Forelimb muscle (tissue), 1 donor: ENCODE data around the gene UTF1. TPM values are rescaled to one million over a fixed set of nuclear protein-coding genes. Genes with fewer than 3 reads are reported as not detected.
"Not testable (repeated sequence)": the region's sequence is repeated elsewhere in the genome, so short reads cannot be mapped to it uniquely, and the experiment has no call there.

Source experiments
- DNase-seq: peaks from one replicate; pipeline ENCODE4 v3.0.0-alpha.2; 2013; ENCODE audit warnings: low read depth
- polyA plus RNA-seq: library from polyadenylated mRNA; unstranded; fragments of 120-200 nt; gene quantifications from one replicate; pipeline ENCODE4 v1.2.1, GENCODE V29; 2013; ENCODE audit not compliant: insufficient read length

UTF1 gene
- polyA plus RNA-seq, 1 donor = not detected

DNA sequence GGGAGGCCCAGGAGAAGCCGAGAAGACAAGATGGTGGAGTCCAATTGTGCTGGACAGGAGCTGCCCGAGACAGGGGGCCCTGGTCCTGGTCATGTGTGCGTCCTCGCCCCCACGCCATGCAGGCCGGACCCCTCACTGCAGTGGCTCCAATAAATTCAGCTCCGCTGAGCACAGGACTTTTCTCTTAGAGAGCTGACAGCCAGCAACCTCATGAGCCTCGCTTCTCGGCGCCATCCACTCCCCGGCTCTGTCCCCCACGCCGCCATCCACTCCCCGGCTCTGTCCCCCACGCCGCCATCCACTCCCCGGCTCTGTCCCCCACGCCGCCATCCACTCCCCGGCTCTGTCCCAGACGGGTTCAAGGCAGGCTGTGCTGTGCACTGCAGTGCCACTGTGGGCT lies 2.8 kb upstream of the UTF1 start:
- DNase-seq = no peak

DNA sequence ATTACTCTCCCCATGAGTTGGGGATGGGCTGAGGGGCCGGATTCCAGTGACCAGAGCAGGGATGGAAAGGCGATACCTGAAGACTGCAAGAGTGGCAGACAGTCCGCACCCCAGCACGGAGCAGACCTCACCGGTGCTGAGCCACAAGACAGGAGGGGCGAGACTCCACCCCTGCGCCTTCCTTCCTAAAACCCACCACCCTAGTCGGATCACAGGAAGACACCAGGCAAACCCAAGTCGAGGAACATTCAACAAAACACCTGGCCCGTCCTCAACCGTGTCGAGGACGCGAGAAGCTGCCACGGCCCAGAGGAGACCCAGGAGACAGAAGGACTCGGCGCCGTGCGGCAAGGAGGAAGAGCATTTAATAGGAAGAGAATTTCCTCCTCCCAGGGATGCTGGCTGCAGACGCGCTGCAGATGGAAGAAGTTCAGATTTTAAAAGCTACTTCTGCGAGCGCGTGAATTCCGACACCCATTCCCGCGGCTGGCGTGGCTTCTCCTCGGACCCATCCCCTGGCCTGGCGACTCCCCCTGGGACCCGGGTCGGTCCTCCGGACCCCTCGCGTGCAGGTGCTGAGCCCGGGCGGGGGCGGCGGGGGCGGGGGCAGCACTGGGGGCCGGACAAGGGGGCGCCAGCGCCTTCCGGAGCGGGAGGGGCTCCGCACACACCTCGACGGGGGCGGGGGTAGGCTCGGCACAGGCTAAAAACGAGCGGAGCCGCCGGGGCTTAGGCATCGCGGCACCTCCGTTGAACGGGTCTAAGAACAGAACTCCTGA lies 563 bp upstream of the UTF1 start:
- DNase-seq = no peak

DNA sequence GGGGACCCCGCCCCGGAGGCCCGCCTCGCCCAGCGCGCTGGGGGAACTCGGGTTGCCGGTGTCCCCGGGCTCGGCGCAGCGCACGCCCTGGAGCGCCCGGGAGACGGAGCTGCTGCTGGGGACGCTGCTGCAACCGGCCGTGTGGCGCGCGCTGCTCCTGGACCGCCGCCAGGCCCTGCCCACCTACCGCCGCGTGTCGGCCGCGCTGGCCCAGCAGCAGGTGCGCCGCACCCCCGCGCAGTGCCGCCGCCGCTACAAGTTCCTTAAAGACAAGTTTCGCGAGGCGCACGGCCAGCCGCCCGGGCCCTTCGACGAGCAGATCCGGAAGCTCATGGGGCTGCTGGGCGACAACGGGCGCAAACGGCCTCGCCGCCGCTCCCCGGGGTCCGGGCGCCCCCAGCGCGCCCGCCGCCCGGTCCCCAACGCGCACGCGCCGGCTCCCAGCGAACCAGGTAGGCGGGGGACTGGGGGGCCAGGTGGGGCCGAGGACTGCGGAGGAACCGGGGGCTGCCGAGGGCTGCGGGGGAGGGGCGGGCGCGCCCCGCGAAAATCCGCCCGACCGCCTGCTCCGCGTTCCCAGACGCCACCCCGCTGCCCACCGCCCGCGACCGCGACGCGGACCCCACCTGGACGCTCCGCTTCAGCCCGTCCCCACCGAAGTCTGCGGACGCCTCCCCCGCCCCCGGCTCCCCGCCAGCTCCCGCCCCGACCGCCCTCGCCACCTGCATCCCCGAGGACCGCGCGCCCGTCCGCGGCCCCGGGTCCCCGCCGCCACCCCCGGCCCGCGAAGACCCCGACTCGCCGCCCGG lies 574 bp downstream of the UTF1 start:
- DNase-seq = no peak

DNA sequence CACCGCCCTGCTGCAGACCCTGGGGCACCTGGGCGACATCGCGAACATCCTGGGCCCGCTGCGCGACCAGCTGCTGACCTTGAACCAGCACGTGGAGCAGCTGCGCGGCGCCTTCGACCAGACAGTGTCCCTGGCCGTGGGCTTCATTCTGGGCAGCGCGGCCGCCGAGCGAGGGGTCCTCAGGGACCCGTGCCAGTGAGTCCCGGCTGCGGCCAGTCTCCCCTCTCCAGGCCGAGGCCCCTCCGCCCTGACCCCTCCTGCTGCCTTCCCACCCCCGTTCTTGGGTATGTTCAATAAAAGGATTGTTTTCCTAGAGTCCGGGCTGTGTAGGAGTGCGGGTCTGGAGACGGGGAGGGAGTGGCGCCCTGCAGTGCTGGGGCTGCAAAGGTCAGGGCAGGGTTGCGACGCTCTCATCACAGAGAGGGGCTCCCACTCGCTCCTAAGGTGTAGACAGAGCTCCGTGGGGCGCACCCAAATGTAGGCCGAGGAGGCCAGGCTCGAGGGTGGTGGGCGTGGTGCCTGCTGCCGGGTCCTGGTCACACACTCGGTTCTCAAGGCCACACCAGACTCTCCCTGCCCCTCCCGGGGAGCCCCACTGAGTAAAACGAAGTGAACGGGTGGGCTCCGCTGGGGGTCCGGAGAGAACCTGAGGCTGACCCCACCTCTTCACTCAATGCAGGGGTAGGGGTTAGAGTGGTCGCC lies 1.4 kb downstream of the UTF1 start:
- DNase-seq = no peak

DNA sequence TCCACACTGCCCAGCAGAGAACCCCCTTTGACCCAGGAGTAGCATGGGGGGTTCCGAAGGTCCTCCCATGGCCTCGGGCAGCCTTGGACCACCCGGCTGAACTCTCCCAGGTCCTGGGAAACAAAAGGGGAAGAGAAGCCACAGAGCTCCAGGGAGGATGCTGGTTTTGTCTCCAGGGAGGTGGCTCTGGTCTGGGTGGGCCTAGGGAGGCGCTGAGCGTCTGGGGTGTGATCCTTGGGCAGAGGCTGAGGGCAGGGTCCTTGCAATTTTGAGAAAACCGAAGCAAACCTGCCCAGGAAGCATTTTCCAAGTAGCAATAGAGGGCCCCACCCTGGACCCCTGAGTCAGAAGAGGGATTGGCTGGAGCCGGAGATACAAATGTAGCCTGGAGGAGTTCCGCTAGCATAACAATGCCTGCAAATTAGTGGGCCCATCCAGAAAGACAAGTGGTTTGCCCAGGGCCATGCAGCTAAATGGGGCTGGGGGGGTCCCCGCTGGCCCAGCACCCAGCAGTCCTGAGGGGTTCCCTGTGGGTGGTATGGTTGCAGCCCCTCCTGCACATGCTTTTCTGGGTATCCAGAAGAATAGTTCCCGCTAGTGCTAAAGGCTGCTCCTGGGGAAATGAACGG lies 2.0 kb downstream of the UTF1 start:
- no peak for DNase-seq

DNA sequence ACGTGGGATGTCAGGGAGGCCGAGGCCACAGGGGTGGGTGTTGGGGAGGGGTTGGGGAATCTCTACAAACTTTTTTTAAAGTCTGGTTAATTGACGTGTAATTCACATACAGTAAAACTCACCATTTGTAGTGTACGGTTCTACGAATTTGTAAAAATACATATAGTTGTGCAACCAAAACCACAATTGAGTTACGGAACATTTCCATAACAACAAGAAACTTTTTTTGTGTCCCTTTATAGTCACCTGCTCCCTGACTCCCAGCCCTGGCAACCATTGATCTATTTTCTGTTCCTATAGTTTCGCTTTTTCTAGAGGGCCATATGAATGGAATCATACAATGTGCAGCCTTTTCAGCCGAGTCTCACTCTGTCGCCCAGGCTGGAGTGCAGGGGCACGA lies 4.8 kb downstream of the UTF1 start:
- DNase-seq = not testable (repeated sequence)

DNA sequence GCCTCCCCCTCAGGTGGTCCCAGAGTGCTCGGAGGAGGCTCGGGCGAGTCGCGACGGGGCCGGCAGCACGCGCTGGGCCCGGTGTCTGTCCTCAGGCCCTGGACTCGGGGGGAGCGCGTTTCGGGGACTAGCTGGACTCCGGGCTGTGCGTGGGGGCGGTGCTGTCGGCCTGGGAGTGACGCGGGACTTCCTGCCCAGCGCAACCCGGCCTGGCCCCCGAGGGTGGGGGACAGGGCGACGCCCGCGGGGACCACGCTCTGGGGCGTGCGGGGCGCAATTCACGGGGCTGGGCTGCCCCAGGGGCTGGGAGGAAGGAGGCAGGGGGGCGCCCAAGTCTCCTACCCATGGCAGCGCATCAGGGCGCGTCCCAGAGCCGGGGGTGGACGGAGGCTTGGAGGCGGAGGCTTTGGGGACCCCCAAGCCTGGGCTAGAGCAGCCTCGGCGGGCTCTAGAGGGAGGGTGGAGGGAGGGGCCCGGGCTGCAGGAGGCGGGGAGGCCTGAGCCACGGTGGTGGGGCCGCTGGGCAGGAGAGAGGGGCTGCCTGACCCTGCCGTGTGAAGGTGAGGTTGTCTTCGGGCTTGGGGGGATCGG lies 5.3 kb downstream of the UTF1 start:
- DNase-seq = no peak

DNA sequence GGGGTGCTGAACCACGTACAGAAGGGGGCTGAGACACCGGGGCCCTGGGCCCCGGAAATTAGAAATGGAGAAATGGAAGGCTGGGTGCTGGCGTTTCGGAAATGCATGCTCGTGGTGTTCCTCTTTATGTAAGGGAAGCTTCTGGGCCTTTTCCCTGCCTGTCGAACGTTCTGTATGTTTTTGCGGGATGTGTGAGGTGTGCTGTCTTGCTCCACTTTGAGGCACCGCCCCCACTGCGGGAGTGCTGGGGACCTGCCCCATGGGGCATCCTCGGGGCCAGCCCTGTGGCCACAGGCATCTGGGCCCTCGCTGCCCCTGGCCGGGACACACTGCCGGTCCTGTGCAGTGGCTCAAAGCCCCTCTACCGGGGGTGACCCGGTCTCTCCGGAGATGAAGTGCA lies 5.9 kb downstream of the UTF1 start:
- no peak for DNase-seq

DNA sequence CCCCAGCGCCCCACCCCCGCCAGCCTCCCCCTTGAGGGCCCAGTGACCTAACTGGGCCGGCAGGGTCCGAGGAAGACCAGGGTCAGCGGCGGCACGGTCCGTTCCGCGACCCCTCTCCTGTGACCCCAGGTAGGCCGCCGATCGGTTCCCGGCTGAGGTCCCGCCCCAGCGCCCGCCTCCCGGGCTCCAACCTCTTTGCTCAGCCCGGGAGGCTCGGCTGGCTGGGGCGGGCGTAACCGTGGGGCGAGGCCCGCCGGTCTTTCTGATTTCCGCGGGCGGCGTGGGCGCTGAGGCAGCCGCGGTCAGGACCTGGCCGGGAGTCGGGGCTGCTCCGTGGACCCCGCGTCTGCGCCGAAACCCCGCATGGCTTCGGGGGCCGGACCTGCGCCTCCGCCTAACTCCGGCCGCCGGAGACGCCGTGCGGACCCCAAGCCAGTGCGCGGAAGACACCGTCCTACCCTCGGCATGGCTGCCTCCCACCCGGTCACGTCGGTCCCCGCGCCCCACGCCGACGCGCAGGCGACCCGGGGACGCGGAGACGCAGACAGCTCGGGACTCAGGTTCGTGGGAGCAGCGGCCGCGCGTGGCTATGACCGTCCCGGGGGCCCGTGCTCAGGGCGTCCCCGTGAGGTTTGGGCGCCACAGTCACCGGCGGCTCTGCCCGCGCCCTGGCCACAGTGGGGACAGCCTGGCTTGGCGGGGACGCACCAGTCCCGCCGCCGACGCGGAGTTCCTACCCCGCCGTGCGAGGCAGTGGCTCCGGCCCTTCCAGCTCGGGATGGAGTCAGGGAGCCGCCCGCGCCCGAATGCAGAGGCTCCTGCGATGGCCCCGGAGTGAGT lies 6.6 kb downstream of the UTF1 start:
- no peak for DNase-seq

DNA sequence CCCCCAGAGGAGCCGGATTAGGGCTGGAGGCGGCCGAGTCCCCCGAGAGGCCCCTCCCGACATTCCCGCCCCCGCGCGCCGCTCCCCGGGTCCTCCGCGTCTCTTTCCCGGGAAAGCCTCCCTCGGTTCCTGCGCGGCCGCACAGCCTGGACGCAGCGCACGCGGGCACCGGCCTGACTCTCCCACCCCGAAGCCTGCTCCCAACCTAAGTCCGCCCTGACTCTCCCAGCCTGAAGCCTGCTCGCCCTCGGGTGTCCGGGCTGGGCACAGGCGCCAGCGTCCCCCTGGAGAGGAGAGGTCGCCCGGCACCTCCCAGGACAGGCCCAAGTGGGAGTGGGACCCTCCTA lies 7.2 kb downstream of the UTF1 start:
- DNase-seq = no peak

DNA sequence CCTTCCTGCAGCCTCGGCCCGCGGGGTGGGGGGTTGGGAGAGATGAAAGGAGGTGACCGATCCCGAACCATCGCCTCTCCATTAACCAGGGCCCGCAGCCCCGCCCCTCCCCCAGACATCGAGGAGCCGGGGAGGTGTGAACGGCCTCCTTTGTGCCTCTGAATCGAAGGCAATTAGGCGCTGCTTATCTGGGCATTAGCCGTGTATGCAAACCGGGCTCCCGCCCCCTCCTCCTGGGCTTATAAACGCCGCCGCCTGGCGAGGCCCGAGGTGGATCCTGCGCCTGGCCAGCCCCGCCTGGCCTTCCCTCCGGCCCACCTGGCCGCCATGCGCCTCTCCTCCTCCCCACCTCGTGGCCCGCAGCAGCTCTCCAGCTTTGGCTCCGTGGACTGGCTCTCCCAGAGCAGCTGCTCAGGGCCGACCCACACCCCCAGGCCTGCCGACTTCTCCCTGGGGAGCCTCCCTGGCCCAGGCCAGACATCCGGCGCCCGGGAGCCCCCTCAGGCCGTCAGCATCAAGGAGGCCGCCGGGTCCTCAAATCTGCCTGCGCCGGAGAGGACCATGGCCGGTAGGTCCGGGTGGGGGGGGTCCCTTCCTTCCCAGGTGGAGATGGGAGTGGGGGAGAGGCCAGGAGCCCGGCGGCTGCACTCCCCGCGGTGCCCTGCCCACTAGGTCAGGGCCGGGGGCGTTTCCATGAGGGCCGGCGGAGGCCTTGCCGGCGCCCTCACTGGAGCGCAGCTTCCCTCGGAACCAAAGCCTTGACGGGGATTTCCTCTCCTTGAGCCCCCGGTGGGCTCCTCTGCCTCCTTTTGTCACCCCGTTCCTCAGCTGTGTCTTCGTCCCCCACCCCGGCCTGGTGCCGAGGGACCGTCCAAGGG lies 7.8 kb downstream of the UTF1 start, which contains the start of gene VENTX:
TSS of gene VENTX (plus strand) at position 268 of the 878 bp plus-strand sequence. CDS start at position 328, 60 bp downstream.
- no peak for DNase-seq

DNA sequence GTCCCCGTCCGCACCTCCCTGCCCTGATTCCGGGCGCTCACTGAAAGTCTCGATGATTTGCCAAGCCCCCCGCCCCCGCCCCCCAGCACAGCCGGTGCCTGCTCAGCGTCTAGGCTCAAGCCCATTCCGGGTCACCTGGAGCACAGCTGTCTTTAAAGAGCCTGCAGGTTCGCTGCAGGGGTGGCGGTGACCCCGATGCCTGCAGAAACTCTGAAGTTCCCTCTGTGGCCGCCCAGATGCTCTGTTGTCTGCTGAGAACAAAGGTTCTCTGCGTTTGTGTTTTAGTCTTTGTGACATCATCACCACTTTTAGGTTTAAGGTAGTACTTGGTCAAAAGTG lies 8.4 kb downstream of the UTF1 start:
- DNase-seq = no peak

DNA sequence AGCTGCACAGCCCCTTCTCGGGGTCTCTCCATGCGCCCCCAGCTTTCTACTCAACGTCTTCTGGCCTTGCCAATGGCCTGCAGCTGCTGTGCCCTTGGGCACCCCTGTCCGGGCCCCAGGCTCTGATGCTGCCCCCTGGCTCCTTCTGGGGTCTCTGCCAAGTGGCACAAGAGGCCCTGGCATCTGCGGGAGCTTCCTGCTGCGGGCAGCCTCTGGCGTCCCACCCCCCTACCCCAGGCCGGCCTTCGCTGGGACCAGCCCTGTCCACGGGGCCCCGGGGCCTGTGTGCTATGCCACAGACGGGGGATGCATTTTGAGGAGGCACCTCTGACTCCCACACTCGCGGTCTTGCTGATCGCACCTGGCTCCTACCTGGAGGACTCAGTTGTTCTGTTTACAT lies 10.0 kb downstream of the UTF1 start:
- no peak for DNase-seq

DNA sequence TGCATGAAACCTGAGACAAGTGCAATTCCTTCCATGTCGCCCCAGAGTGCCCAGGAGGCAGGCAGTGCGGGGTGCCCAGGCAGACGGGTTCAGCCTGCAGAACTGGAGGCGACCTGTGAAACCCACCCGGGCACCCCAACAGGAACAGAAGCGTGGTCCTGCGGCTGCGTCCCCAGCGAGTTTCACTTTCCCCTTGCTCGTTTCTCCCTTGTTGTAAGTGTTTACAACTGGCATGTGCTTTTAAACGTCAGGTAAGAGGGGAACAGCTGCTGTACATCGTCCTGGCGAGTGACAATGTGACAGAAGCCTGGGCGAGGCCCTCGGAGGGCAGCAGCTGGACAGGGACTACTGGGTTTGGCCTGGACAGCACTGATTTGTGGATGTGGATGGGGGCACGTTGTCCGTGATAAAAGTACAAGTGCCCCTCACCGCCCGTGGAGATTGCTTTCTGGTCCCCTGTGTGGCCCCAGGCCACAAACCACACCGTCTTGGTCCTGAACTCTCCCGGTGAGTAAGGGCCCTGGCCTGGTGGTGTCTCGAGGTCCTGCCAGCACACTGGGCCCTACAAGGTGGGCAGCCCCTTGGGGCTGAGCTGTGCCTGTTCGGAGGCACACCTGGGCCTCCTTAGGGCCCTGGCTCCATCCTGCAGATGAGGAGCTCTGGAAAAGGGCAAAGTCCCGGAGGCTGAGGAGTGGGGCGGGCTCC lies 11.6 kb downstream of the UTF1 start:
- no peak for DNase-seq

DNA sequence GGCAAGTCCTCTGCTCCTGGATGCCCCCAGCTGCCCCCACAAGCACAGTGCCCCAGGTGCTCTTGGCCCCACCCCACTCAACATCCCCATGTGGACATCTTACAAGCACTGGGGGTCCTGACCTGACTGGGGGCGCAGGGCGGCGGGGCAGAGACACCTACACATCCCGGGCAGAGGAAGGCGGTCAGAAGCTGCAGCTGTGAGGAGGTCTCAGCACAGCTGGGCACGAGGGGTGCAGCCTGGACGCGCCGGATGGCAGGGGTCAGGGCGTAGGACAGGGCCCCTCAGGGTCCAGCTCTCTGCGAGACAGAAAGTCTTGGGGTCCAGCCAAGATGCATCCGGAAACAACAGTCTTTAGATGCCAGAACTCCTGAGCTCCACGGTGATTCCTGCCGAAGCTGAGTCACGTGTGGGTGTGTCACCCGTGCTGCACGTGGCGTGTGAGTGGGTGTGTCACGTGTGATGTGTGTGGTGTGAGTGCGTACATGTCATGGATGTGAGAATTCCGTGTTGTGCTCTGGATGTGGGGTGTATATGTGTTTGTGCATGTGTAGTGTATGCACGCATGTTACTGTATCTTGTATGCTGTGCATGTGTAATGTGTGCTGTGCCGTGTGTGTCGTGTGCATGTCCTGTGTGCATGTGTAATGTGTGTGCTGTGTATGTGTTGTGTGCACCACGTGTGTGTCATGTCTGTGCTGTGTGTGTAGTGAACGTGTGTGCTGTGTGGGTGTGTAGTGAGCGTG lies 12.8 kb downstream of the UTF1 start:
- DNase-seq = no peak

DNA sequence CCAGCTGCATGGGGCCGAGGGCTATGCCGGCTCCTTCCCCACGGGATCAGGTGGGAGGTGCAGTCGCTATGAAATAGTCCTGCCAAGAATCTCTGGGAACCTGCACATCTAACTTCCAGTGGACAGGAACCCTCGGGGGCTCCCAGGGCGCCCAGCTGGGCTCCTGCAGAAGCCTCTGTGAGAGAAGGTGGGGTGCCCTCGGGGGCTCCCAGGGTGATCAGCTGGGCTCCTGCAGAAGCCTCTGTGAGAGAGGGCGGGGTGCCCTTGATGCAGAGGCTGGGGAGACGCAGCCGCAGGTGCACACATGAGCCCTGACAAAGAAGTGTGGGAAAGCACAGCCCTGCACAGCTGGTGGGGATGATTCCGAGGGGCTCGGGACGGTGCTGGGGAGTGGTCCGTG lies 13.6 kb downstream of the UTF1 start:
- no peak for DNase-seq

DNA sequence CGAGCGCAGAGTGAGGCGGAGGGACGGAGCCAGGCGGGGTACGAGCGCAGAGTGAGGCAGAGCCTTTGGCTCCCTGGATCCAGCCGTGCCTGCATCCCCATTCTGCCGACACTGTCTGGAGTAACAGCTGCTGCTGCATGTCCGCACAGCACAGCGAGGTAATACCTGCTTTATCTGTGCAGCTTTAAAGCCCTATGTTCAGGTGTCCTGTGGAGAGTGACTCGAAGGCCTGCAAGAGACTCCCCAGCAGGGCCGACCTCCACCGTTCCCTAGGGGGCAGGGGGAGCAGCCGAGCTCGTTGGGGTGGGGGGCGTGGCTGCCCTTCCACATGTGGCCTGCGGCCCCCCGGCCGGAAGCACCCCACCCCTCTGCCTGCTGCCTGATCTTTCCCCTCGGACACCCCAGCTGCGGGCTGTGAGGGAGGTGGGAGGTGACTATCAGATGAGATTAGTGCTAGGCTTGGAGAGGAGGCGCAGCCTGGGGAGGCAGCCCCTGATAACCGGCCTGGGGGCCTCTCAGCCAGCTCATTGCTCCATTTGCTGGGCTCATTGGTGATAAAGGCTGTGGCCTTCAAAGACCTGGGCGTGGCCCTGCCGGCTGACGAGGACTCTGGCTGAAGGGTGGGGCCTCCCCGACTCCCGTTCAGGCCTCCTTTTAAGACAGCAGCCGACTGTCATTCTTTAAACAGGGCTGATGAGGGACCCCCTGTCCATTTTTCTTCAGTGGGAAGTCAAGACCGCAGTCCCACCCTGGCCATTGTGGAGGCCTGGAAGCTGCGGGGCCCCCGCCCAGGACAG lies 15.6 kb downstream of the UTF1 start:
- DNase-seq = no peak

DNA sequence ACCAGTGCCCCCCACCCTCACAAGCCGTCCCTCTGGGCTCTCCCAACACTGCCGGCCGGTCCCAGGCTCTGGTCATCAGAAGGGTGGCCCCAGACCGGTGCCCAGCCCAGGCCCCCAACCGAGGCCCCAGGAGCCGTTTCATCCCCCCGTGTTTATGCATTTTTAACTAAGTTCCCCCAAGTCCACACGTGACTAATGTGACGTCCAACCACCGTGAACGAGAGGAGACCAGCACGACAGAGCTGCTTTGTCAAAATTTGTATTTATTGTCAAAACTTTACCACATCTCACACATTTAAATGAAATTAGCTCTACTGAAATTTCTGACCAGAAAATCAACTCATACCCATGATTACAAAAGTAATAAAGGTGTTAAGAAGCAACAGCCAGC lies 16.2 kb downstream of the UTF1 start:
- no peak for DNase-seq
